CD14-positive monocyte (primary cell): Measurements from ENCODE around the gene MEIS2. TPM values are rescaled to one million over a fixed set of nuclear protein-coding genes. Genes with fewer than 3 reads are reported as not detected.

Experiments
- DNase-seq, 3 donors: peaks; one replicate each; pipeline ENCODE4 v3.0.0-alpha.2; 2011 to 2022
- H2AFZ ChIP-seq: 2 replicates; pipeline ENCODE4 v1.6.0; 2012; ENCODE audit warnings: mild to moderate bottlenecking, low read depth, low read length, inconsistent platforms; ENCODE audit not compliant: insufficient read depth, poor library complexity, severe bottlenecking
- H3K27ac ChIP-seq, 2 donors: 1 replicate in 1 of 2; 2 replicates in 1 of 2; pipeline ENCODE4 v1.5.1; 2012 to 2013; ENCODE audit warnings: low read length in 2 of 2, control low read depth in 1 of 2, inconsistent platforms in 1 of 2, low read depth in 1 of 2, mild to moderate bottlenecking in 1 of 2
- H3K27me3 ChIP-seq, 2 donors: one replicate each; pipeline versions ENCODE4 v1.6.0 to v1.6.1; 2011 to 2013; ENCODE audit warnings: low read length in 2 of 2; ENCODE audit not compliant: control insufficient read depth in 2 of 2, insufficient read depth in 2 of 2
- H3K36me3 ChIP-seq, 2 donors: replicated peaks in 1 of 2; 1 replicate in 1 of 2; 2 replicates in 1 of 2; pipeline versions ENCODE4 v1.5.1 to v1.6.1; 2012 to 2013; ENCODE audit warnings: low read length in 2 of 2, control low read depth in 1 of 2, inconsistent platforms in 1 of 2, mild to moderate bottlenecking in 1 of 2; ENCODE audit not compliant: insufficient read depth in 2 of 2, control insufficient read depth in 1 of 2
- H3K4me1 ChIP-seq, 2 donors: 1 replicate in 1 of 2; 2 replicates in 1 of 2; pipeline versions ENCODE4 v1.5.1 to v1.6.1; 2012 to 2013; ENCODE audit warnings: low read length in 2 of 2, control low read depth in 1 of 2, inconsistent platforms in 1 of 2, mild to moderate bottlenecking in 1 of 2, moderate library complexity in 1 of 2; ENCODE audit not compliant: insufficient read depth in 2 of 2, control insufficient read depth in 1 of 2
- H3K4me2 ChIP-seq: replicated peaks from 2 replicates; pipeline ENCODE3; 2012; ENCODE audit warnings: low read length, moderate library complexity, mild to moderate bottlenecking; ENCODE audit not compliant: poor library complexity, severe bottlenecking; ENCODE audit errors: extremely low read depth
- H3K4me3 ChIP-seq, 3 experiments: fragments of 200-600 bp in 1 of 3; sonication (generic) in 1 of 3; replicated peaks in 1 of 3; 1 replicate in 2 of 3; 2 replicates in 1 of 3; pipeline ENCODE4 v1.5.1; 2011 to 2013; ENCODE audit warnings: low read length in 3 of 3, mild to moderate bottlenecking in 3 of 3, control low read depth in 2 of 3, low read depth in 2 of 3, inconsistent platforms in 1 of 3, moderate library complexity in 1 of 3
- H3K79me2 ChIP-seq: 2 replicates; pipeline ENCODE4 v1.6.0; 2012; ENCODE audit warnings: mild to moderate bottlenecking, control low read depth, inconsistent platforms, low read length, moderate library complexity; ENCODE audit not compliant: insufficient read depth
- H3K9ac ChIP-seq: 2 replicates; pipeline ENCODE4 v1.6.0; 2017; ENCODE audit warnings: low read length, mild to moderate bottlenecking; ENCODE audit not compliant: insufficient read depth, poor library complexity, severe bottlenecking
- H3K9me3 ChIP-seq, 2 donors: replicated peaks in 1 of 2; 1 replicate in 1 of 2; 2 replicates in 1 of 2; pipeline versions ENCODE4 v1.5.1 to v1.6.1; 2012 to 2013; ENCODE audit warnings: low read length in 2 of 2, control low read depth in 1 of 2; ENCODE audit not compliant: control insufficient read depth in 1 of 2, insufficient read depth in 1 of 2
- H4K20me1 ChIP-seq: 2 replicates; pipeline ENCODE4 v1.6.0; 2012; ENCODE audit warnings: mild to moderate bottlenecking, low read length, control low read depth, moderate library complexity; ENCODE audit not compliant: insufficient read depth
- H3K27ac Mint-ChIP-seq, 7 donors: one replicate each; pipeline ENCODE4 v1.8.0; 2020; ENCODE audit warnings: mild to moderate bottlenecking in 7 of 7, mixed read lengths in 7 of 7, moderate library complexity in 6 of 7, inconsistent platforms in 2 of 7
- H3K27me3 Mint-ChIP-seq, 3 donors: one replicate each; pipeline ENCODE4 v1.8.0; 2021 to 2022; ENCODE audit warnings: low read depth in 3 of 3, mild to moderate bottlenecking in 3 of 3, mixed read lengths in 3 of 3, moderate library complexity in 3 of 3, inconsistent platforms in 1 of 3
- H3K36me3 Mint-ChIP-seq, 2 donors: one replicate each; pipeline ENCODE4 v1.8.0; 2020; ENCODE audit warnings: mixed read lengths in 2 of 2, inconsistent platforms in 1 of 2, mild to moderate bottlenecking in 1 of 2
- H3K4me1 Mint-ChIP-seq: one replicate; pipeline ENCODE4 v1.8.0; 2020; ENCODE audit warnings: mild to moderate bottlenecking, mixed read lengths
- H3K4me3 Mint-ChIP-seq, 2 donors: one replicate each; pipeline ENCODE4 v1.8.0; 2020; ENCODE audit warnings: mild to moderate bottlenecking in 2 of 2, mixed read lengths in 2 of 2, moderate library complexity in 1 of 2
- H3K9me3 Mint-ChIP-seq, 7 donors: one replicate each; pipeline ENCODE4 v1.8.0; 2020 to 2022; ENCODE audit warnings: mixed read lengths in 7 of 7, mild to moderate bottlenecking in 6 of 7, moderate library complexity in 6 of 7, inconsistent platforms in 2 of 7
- WGBS: methylation state at CpG from one replicate; pipeline ENCODE4 v1.1.5; 2013; ENCODE audit warnings: missing lambda C conversion rate; ENCODE audit not compliant: insufficient coverage; 5-methylcytosine and 5-hydroxymethylcytosine counted together
- intact Hi-C, 2 donors: fragments of 100-400 bp; cut with micrococcal nuclease; formaldehyde crosslinking; loops; one replicate each; pipeline versions ENCODE4 v1.15.0 to v1.15.1; 2023
- polyA plus RNA-seq, 3 donors: library from polyadenylated mRNA; depleted of rRNA in 1 of 3; unstranded in 2 of 3; stranded (reverse) in 1 of 3; fragments of 300-500 nt in 2 of 3; fragments of >200 nt in 1 of 3; fragmentation: Illumina TruSeq in 2 of 3; gene quantifications; 1 replicate in 2 of 3; 2 replicates in 1 of 3; pipeline ENCODE4 v1.2.3, GENCODE V29; 2012 to 2021
- TF ChIP-seq, protein P1 (sequence below): fragments of 200-600 bp; IDR thresholded peaks from one replicate; pipeline ENCODE4 v1.8.0; 2022; ENCODE audit warnings: antibody characterized with exemption, mild to moderate bottlenecking

Gene MEIS2
- polyA plus RNA-seq, 3 donors = not detected

DNA sequence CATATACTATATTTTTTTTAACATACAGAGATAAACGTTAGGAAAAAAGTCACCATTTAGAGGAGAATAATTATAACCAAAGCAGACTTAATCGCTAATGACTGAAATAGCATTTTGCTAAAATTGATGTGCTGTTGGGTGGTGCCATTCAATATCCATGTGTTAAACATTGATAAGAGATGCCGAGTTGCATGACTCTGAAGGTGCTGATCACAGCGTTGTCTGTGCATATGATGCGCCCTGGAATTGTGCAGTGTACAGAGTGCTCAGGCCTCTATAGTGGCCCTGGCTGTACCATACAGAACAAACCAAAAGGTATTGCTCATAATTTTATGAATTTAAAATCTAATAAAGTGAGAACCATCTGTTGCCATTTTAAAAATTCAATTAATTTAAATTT lies 168.3 kb downstream of the MEIS2 start:
- Histone ChIP-seq H3K36me3 (no peaks in the 10 kb centered on the region), H3K9ac (no peak overlapping the region), H3K4me1 (no peaks in the 10 kb centered on the region), H3K79me2 (no peaks in the 10 kb centered on the region), H3K9me3 (peaks cover 0 to 4% of the 10 kb centered on the region in 2 donors), H3K4me2 (no peak overlapping the region), H4K20me1 (no peaks in the 10 kb centered on the region), H3K27me3 (no peaks in the 10 kb centered on the region), H2AFZ (no peak overlapping the region), H3K4me3 (no peak overlapping the region), H3K27ac (no peak overlapping the region)
- WGBS = 100% methylated on average over 1 of the region's 5 CpGs
- no peaks in the 10 kb centered on the region for H3K4me1 Mint-ChIP-seq
- no peak overlapping the region for H3K27ac Mint-ChIP-seq
- no peak overlapping the region for H3K4me3 Mint-ChIP-seq
- H3K27me3 Mint-ChIP-seq = peaks cover 0 to 3% (median 0%) of the 10 kb centered on the region in 3 donors
- TF ChIP-seq, protein P1, sequence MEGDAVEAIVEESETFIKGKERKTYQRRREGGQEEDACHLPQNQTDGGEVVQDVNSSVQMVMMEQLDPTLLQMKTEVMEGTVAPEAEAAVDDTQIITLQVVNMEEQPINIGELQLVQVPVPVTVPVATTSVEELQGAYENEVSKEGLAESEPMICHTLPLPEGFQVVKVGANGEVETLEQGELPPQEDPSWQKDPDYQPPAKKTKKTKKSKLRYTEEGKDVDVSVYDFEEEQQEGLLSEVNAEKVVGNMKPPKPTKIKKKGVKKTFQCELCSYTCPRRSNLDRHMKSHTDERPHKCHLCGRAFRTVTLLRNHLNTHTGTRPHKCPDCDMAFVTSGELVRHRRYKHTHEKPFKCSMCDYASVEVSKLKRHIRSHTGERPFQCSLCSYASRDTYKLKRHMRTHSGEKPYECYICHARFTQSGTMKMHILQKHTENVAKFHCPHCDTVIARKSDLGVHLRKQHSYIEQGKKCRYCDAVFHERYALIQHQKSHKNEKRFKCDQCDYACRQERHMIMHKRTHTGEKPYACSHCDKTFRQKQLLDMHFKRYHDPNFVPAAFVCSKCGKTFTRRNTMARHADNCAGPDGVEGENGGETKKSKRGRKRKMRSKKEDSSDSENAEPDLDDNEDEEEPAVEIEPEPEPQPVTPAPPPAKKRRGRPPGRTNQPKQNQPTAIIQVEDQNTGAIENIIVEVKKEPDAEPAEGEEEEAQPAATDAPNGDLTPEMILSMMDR = no peak
- no peaks in the 10 kb centered on the region for H3K36me3 Mint-ChIP-seq
- DNase-seq = no peak
- intact Hi-C loops = no loop called here
- H3K9me3 Mint-ChIP-seq = peaks cover 0 to 3% (median 2%) of the 10 kb centered on the region in 7 donors

DNA sequence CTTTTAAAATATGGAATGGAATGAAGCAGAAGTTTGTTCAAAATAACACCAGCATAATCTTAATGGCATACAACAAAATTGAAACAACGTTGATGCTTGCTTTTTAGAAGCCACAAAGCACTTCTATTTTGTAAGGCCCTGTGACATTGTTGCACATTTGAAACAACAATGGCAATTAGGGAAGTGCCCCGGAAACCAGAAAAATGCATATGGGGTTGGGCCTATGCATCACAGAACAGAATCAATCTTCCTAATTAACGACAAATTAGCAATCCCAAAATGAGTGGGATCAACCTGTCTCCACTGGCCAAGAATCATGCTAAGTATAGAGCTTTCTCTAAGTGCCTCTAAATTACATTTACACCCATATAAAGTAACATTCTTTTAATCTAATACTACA lies 168.9 kb downstream of the MEIS2 start:
- TF ChIP-seq, protein P1 = no peak
- Mint-ChIP-seq H3K36me3 (no peaks in the 10 kb centered on the region), H3K9me3 (peaks cover 0 to 3% (median 2%) of the 10 kb centered on the region in 7 donors), H3K27ac (no peak overlapping the region), H3K27me3 (peaks cover 0 to 3% (median 0%) of the 10 kb centered on the region in 3 donors), H3K4me3 (no peak overlapping the region), H3K4me1 (no peaks in the 10 kb centered on the region)
- intact Hi-C loops = no loop called here
- H2AFZ ChIP-seq = no peak overlapping the region
- H3K4me1 ChIP-seq = no peaks in the 10 kb centered on the region
- H3K9me3 ChIP-seq = peaks cover 0 to 4% of the 10 kb centered on the region in 2 donors
- H3K36me3 ChIP-seq = no peaks in the 10 kb centered on the region
- H4K20me1 ChIP-seq = no peaks in the 10 kb centered on the region
- no peak overlapping the region for H3K27ac ChIP-seq
- H3K9ac ChIP-seq = no peak overlapping the region
- H3K27me3 ChIP-seq = no peaks in the 10 kb centered on the region
- H3K4me2 ChIP-seq = no peak overlapping the region
- no peak for DNase-seq
- 80% methylated on average over 1 of the region's 3 CpGs for WGBS
- H3K79me2 ChIP-seq = no peaks in the 10 kb centered on the region
- H3K4me3 ChIP-seq = no peak overlapping the region
